GM21619 (cell line): ENCODE data around the gene BCAS3.
"Not testable (repeated sequence)": the region's sequence is repeated elsewhere in the genome, so short reads cannot be mapped to it uniquely, and the experiment has no call there.

ENCODE experiments used
- ATAC-seq: cut with Tn5 transposase; IDR thresholded peaks from one replicate; pipeline ENCODE4 v1.9.1; 2021; ENCODE audit not compliant: unreplicated experiment

The BCAS3 gene

DNA sequence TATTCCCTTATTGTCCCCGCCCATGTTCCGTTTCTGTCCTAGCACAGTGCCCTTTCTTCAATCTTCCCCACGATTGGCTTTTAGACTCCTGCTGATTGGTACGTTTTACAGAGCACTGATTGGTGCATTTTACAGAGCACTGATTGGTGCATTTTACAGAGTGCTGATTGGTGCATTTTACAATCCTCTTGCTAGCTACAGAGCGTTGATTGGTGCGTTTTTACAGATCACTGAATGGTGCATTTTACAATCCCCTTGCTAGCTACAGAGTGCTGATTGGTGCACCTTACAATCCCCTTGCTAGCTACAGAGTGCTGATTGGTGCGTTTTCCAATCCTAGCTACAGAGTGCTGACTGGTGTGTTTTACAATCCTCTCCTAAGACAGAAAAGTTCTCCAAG lies 3.0 kb upstream of the BCAS3 start:
- ATAC-seq: not testable (repeated sequence)

DNA sequence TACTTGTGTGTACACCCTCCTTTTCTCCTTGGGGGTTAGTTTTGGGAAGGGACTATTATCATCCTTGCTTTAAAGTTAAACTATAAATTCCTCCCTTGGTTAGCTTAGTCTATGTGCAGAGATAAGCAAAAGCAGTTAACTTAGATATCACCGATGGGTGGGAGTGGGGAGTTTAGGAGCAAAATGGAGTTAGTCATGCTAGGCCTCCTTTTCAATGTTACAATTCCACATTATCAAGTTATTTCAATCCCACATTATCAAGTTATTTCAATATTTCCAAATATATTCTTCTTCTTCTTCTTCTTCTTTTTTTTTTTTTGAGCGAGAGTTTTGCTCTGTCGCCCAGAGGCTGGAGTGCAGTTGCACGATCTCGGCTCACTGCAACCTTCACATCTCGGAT lies 1.7 kb upstream of the BCAS3 start:
- no peak for ATAC-seq

DNA sequence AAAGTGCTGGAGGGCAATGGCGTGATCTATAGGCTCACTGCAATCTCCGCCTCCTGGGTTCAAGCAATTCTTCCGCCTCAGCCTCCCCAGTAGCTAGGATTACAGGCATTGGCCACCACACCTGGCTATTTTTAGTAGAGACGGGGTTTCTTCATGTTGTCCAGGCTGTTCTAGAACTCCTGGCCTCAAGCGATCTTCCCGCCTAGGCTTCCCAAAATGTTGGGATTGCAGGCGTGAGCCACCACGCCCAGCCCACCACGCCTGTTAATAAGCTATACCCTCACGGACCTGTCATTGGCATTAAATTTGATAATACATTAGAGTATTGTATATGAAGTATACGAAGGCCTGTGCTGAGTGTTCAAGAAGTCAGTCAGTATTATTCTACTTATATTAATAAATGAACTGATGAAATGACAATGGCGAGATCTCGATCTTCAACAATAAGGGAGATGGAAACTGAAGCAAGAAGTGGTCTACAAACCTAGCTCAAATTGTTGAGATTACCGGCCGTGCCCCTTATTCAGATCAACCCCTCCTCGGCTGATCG lies 818 bp upstream of the BCAS3 start:
- ATAC-seq: no peak

DNA sequence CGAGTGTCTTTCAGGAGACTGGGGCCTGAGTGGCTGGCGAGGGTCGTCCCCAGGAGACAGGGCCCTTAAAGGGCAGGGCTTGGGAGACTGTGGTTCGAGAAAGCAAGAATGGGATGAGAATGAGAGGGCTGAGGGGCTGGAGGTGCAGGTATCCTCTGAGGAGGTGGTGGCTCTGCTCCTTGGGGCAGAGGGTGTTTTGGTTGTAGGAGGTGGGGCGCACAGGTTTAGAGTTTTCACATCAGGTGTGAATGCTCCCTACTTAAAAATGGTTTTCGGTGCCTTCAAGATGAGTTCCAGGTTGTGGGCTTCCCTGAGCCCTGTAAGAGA lies 430 bp downstream of the BCAS3 start:
- no peak for ATAC-seq

DNA sequence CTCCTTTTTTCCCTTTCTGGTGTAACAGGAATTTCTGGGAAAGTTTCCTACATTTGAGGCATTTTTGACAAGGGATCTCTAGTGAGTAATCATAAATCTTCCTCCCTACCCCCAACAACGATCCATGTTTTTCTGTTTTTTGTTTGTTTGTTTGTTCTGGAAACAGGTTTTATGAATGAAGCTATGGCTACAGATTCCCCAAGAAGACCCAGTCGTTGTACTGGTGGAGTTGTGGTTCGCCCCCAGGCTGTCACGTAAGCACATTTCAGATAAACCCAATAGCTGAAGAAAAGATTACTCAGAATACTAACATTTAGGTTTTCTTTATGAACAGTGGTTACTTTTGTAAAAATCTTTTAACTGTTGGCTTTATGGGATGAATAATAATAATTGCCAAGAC lies 1.6 kb downstream of the BCAS3 start:
- ATAC-seq: no peak

DNA sequence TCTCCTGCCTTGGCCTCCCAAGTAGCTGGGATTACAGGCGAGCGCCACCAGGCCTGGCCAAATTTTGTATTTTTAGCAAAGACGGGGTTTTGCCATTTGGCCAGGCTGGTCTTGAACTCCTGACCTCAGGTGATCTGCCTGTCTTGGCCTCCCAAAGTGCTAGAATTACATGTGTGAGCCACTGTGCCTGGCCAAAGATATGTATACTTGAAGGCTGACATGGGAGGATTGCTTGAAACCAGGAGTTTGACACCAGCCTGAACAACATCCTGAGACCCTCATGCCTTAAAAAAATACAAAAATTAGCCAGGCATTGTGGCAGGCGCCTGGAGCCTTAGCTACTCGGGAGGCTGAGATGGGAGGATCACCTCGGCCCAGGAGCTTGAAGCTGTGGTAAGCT lies 3.1 kb downstream of the BCAS3 start:
- no peak for ATAC-seq

DNA sequence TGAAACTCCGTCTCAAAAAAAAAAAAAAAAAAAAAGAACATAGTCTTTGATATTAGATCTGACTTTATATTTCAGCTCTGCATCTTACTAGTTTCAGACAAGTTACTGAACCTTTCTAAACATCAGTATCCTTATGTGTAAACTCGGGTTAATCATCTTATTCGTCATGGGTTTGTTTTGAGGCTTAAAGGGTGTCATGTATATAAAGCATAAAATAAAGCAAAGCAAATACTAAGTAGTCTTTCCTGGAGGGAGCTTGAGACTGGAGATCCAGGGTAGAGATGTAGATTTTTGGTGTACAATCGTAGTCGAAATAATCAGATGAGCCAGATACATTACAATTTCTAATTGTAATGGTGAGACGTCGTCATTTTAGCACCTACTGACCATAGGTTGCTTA lies 7.8 kb downstream of the BCAS3 start:
- no peak for ATAC-seq

DNA sequence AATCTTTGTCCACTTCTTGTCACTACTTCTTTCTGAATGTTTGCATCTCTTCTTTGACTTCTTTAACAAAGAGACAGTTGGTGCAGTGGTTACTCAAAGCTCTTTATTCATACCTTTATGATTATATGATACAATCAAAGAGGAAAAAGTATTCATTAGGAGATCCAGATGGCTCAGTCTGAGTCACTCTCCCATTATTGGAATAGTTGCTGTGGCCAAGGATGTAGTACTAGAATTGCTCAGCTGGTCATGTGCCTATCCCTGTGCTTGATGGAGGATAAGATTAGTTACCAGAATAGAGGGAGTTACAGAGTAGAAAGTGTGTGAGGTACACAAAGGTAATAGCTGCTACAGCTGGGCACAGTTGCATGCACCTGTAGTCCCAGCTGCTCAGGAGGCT lies 18.3 kb downstream of the BCAS3 start:
- ATAC-seq: no peak

DNA sequence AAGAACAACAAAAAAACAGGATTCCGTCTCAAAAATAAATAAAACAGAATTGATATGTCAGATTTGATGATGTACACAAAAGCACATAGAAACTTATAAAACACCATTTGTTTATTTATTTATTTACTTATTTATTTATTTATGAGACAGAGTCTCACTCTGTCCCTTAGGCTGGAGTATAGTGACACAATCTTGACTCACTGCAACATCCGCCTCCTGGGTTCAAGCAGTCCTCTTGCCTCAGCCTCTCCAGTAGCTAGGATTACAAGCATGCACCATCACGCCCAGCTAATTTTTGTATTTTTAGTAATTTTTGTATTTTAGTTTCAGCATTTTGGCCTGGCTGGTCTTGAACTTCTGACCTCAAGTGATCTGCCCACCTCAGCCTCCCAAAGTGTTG lies 21.4 kb downstream of the BCAS3 start:
- ATAC-seq: no peak

DNA sequence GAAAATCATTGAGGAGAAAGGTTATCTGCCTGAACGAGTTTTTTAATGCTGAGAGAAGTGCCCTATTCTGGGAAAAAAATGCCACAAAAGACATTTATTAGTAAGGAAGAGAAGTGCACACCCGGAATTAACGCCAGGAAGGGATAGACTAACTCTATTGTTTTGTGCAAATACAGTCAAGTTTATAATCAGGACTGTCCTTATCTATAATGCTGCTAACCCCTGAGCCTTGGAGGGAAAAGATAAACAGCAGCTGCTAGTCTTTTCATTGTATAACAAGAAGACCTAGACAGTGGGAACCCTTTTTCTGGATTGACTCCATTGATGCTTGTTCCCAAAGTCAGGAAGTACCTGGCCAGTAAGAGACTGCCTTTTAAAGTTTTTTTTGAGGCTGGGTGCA lies 26.5 kb downstream of the BCAS3 start:
- no peak for ATAC-seq

DNA sequence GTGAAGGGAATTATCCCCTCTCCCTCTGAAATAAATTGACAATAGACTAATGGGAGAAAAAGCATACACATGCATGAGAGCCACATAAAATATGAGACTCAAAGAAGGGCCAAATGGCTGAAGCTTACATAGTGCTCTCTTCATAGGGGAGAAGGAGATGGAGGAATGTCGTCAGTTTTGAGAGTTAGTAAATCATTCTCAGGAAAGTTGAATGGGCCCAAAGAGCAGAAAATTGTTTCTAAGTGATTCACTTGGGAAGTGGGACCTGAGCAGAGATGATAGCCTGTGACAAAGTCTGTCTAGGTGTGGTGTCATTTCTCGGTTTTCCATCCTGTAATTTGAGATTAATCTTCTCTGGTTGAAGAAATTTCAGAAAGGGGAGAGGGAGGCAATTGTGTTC lies 35.0 kb downstream of the BCAS3 start:
- ATAC-seq: no peak

DNA sequence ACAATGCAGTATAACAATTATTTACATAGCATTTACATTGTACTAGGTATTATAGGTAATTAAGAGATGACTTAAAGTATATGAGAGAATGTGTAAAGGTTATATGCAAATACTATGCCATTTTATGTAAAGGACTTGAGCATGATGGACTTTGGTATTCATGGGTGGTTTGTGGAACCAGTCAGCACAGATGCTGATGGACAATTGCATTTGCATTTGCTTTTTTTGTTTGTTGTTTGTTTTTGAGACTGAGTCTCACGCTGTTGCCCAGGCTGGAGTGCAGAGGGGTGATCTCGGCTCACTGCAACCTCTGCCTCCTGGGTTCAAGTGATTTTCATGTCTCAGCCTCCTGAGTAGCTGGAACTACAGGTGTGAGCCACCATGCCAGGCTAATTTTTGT lies 36.0 kb downstream of the BCAS3 start:
- ATAC-seq: no peak

DNA sequence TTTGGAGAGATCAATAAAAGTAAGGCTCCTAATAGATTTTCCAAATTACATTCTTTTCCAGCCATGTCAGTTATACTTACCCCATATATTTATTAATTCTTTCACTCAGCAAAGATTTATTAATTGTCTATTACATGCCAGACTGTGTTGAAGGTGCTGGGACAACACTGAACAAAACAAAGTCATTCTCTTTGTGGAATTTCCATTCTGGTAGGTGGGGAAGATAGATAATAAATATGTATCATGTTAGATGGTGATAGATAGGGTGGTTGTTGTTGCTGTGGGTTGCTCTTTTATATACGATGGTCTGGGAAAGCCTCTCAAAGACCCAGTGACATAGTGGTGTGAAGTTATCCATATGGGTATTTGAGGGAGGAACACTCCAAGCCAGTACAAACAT lies 39.1 kb downstream of the BCAS3 start:
- no peak for ATAC-seq

DNA sequence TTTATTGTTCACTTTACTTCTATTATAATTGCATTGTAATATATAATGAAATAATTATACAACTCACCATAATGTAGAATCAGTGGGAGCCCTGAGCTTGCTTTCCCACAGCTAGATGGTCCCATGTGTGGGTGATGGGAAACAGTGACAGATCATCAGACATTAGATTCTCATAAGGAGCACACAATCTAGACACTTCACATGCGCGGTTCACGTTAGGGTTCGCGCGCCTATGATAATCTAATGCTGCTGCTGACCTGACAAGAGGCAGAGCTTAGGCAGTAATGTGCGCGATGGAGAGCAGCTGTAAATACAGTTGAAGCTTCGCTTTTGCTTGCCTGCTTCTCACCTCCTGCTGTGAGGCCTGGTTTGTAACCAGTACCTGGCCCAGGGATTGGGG lies 40.2 kb downstream of the BCAS3 start:
- ATAC-seq: no peak

DNA sequence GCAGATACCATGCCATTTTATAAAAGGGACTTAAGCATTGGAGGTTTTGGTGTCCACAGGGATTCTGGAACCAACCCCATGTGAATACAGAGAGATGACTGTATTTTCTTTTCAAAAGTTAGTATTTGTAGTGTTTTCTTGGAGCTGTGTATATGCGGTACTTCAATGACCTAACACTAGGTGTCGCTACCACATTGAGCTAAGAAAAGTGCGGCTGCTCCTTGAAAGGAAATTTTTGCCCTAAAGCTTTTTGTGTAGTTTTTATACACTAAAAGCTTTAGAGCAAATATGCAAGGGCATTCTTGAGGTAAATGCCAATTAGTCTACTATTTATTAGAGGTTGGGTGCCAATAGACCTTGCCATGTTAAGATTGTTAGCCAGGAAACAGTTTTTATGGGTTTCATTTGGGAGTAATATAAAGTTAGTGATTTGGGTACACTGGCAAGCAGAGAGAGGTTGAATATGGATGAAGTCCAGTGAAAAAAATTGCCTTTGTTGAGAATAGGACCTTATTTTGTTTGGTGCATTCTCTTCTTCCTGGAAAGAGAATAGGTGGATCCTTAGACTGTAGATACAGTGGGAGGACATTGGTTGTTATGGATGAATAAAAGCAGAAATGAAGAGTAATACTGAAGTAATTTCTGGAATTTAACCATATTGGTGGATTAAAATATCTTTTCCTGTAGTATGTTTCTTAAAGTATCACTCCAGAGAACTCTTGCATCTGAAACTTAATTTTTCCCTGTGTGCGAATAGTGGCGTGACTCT lies 43.3 kb downstream of the BCAS3 start:
- ATAC-seq: no peak

DNA sequence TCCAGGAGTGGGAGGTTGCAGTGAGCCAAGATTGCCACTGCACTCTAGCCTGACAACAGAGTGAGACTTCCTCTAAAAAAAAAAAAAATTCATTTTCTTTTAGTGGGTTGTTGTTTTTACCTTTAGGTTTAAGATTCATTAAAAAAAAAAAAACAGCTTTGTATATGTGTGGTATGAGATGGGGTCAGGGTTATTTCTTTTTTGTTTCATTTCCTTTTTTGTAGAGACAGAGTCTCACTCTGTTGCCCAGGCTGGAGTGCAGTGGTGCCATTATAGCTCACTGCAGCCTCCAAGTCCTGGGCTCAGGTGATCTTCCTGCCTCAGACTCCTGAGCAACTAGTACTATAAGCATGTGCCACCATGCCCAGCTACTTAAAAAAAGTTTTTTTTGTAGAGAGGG lies 47.0 kb downstream of the BCAS3 start:
- ATAC-seq: peak; percentile 53

DNA sequence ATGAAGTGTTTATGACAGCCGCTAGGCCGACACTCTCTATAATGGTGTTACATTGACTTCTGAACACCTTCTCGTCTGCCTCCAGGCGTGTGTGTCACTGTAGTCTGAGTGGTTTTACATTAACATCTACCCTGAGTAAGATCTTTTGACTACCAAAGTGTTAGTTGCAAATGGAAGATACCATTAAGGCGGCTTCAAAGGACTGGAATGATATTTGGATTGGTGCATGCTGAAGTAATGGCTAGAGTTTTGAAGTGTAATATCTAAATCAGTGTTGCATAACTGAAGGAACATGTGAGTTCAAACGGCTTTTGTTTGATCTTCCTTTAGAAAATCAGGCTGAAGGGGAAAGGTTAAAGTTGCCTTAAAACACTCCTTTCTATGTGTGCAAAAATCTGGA lies 52.2 kb downstream of the BCAS3 start:
- no peak for ATAC-seq

DNA sequence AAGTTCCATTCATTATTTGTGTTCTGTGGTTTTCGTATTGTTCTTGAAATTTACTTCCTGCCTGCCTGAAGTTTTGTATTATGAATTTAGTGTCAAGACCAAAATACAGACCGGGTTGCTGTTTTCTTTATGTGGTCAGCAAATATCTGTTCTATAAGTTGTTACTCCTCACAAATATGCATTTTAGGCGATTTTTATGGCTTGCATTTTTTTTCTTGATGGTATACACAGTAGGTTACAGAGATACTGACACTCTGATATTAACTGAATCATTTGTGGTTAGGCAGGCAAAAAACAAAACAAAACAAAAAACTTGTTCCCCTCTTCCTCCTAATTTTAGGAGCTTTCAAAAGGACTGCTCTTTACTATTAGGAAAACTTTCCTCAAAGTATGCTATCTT lies 52.6 kb downstream of the BCAS3 start:
- ATAC-seq: no peak

DNA sequence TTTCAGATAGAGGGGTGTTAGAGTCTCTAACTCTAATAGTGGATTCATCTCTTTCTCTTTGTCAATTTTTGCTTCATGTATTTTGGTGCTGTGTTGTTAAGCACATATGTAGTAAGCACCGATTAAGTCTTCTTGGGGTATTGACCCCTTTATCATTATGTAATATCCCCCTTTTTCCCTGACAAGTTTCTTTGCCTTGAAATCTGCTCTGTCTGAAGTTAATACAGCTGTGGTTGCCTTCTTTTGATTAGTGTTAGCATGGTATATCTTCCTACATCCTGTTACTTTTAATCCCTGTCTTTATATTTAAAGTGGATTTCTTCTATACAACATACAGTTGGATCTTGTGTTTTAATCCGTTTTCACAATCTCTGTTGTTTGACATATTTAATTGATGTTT lies 60.6 kb downstream of the BCAS3 start:
- ATAC-seq: no peak

DNA sequence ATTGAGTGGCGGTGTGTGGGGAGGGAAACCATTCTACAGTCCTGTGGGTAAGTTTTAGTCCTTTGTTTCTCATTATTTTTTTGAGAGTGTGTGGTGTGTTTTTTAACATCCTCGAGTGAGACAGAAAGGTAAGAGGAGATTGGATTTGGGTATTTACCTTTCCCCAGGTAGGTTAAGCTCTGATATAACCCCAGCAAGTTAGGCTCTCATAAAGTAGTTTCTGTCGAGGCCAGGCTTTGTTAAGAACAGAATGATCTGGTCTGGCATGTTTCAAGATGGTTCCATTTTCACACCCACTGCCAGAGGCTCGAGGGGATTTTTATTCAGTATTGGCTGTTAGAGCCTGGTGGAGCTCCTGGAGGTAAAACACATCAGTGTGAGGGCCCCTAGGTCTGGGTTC lies 62.9 kb downstream of the BCAS3 start:
- ATAC-seq: no peak

DNA sequence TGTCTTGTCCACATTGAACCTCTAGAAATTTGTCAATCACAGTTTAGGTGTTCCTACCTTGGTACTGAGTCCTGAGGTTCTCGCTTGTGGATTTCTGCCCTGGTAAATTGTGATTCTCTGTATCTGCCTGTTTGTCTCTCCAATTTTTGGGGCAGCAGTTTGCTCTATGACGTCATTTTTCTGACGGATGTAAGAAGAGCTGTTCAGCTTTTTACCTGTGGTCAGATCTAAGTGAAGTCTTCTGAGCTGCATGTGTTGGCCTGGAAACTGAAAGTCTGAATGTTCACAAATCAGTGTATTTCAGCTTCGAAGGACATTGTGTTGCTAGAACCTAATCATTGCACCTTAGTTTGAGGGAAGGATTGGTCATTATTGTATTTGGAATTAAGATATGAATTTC lies 63.4 kb downstream of the BCAS3 start:
- ATAC-seq: no peak

DNA sequence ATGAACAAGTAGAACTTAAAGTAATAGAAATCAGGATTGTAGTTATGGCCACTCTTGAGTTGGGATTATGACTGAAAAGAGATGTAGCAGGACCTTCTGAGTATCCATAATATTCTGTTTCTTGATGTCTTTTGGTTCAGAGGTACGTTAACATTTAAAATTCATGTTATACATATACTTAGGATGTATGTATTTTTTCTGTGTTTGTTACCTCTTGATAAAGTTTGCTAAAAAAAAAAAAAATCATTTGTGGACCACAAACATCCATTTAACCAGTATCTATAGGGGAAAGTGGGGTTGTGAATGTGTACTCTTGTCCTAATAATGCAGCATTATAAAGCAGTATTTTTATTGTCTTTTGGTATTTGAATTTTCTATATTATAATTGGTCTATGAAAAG lies 65.6 kb downstream of the BCAS3 start:
- no peak for ATAC-seq

DNA sequence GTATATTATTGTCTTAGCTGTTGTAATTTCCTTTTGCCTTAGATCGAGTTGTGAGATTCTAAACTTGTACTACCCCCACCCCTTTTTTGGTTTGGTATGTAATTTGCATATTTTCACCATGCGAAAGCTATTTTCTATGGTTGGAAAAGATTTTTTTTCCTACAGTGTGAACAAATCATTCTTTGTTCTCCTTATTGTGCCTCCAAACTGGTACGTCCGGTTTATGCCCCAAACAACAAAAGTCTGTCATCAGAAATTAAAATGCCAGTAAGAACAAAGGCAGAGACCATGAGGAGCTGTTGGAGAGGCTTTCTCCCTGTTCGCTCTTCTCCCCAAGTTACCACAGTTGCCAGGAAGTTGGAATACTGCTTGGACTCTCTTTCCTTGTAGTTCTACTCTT lies 66.1 kb downstream of the BCAS3 start:
- no peak for ATAC-seq
